Esophagus (tissue), 2 donors: Measurements from ENCODE around the gene TOPBP1. TPM values are rescaled to one million over a fixed set of nuclear protein-coding genes. Genes with fewer than 3 reads are reported as not detected.
"Not testable (repeated sequence)": the region's sequence is repeated elsewhere in the genome, so short reads cannot be mapped to it uniquely, and the experiment has no call there.

ENCODE experiments used
- H3K27ac ChIP-seq, 2 donors: one replicate each; pipeline ENCODE4 v1.5.1; 2013; ENCODE audit warnings: low read depth in 2 of 2, mild to moderate bottlenecking in 2 of 2, inconsistent platforms in 1 of 2, low read length in 1 of 2, moderate library complexity in 1 of 2
- H3K27me3 ChIP-seq, 2 donors: one replicate each; pipeline ENCODE4 v1.6.1; 2013; ENCODE audit warnings: low read length in 2 of 2, control low read depth in 1 of 2, mild to moderate bottlenecking in 1 of 2; ENCODE audit not compliant: insufficient read depth in 2 of 2, control insufficient read depth in 1 of 2
- H3K36me3 ChIP-seq, 2 donors: one replicate each; pipeline ENCODE4 v1.6.1; 2013; ENCODE audit warnings: low read length in 1 of 2; ENCODE audit not compliant: control insufficient read depth in 2 of 2, insufficient read depth in 2 of 2
- H3K4me1 ChIP-seq, 2 donors: one replicate each; pipeline ENCODE4 v1.6.1; 2013; ENCODE audit warnings: low read length in 1 of 2; ENCODE audit not compliant: control insufficient read depth in 2 of 2, insufficient read depth in 2 of 2
- H3K4me3 ChIP-seq, 2 donors: one replicate each; pipeline ENCODE4 v1.5.1; 2013; ENCODE audit warnings: low read length in 2 of 2, mild to moderate bottlenecking in 2 of 2, low read depth in 1 of 2, moderate library complexity in 1 of 2
- H3K9me3 ChIP-seq, 2 donors: one replicate each; pipeline ENCODE4 v1.6.1; 2013; ENCODE audit warnings: mild to moderate bottlenecking in 2 of 2, low read depth in 1 of 2, low read length in 1 of 2, moderate library complexity in 1 of 2; ENCODE audit not compliant: control insufficient read depth in 2 of 2, insufficient read depth in 1 of 2
- WGBS, 2 donors: extraction: QIAGEN DNeasy Blood & Tissue Kit; methylation state at CpG; one replicate each; pipeline ENCODE4 v1.1.7; 2013; 5-methylcytosine and 5-hydroxymethylcytosine counted together
- polyA plus RNA-seq, 2 donors: library from polyadenylated mRNA; stranded (reverse); fragments of 200-250 nt; gene quantifications; one replicate each; pipeline ENCODE4 v1.2.3, GENCODE V29; 2013
- donor health status: healthy with polysubstance abuse.
- donor health status: Bipolar disorder and iron deficiency.

Gene TOPBP1
- polyA plus RNA-seq, 2 donors: 8.3 to 10.0 TPM

DNA sequence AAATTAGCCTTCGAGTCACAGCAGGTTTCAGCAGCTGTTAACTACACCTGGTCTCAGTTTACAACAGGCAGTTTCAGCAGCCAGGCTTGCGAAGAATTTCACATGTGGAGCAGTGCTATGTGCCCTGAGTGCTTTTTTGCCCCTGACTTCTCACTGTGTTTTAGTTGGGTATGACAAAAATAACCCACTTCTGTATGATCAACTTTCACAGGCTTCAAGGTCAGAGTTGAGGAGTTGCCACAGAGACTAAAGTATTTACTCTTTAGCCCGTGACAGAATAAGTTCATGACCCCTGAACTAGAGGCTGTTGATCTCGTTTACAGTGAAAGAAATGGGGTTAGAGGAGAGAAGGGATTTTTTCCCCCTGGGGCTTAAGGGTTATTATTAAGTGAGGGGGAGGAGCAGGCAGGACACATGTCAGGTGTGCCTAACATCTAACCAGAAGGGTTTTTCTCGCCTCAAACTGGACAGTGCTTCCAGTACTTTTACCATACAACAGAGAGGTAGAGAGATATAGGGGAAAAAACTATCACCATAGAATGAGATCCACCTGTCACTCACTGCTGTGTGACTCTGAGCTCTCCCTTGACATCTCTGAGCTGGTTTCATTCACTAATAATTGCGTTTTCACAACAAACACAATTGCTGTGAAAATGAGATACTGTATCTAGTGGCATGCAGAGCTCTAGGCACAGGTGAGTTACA is 14.0 kb upstream of the TOPBP1 start:
- H3K9me3 ChIP-seq: no peaks in the 10 kb centered on the region
- H3K4me1 ChIP-seq: peaks cover 2 to 6% of the 10 kb centered on the region in 2 donors
- no peaks in the 10 kb centered on the region for H3K36me3 ChIP-seq
- H3K27ac ChIP-seq: no peak overlapping the region
- 53 to 58% methylated on average over 6 of the region's 6 CpGs for WGBS, 2 donors
- H3K4me3 ChIP-seq: no peak overlapping the region
- H3K27me3 ChIP-seq: peaks cover 0 to 8% of the 10 kb centered on the region in 2 donors

GRCh38 chr3:133674290-133674919 is 12.7 kb upstream of the TOPBP1 start:
- Histone ChIP-seq H3K36me3 (no peaks in the 10 kb centered on the region), H3K27me3 (peaks cover 0 to 8% of the 10 kb centered on the region in 2 donors), H3K4me3 (peak overlapping the region in 1 of 2 donors; percentile 2), H3K9me3 (no peaks in the 10 kb centered on the region), H3K4me1 (peaks cover 2 to 6% of the 10 kb centered on the region in 2 donors), H3K27ac (no peak overlapping the region)
- WGBS, 2 donors: 7 to 10% methylated on average over 43 to 47 of the region's 47 CpGs

- WGBS, 2 donors: 59 to 62% methylated on average over 12 of the region's 12 CpGs
- Histone ChIP-seq H3K4me3 (no peak overlapping the region), H3K4me1 (peaks cover 2 to 6% of the 10 kb centered on the region in 2 donors), H3K36me3 (no peaks in the 10 kb centered on the region), H3K27me3 (peaks cover 0 to 8% of the 10 kb centered on the region in 2 donors), H3K9me3 (no peaks in the 10 kb centered on the region), H3K27ac (no peak overlapping the region)
Observed at GRCh38 chr3:133673746-133674145, 12.0 kb upstream of the TOPBP1 start.

- Histone ChIP-seq H3K4me3 (no peak overlapping the region), H3K36me3 (no peaks in the 10 kb centered on the region), H3K4me1 (peaks cover 2 to 6% of the 10 kb centered on the region in 2 donors), H3K27ac (no peak overlapping the region), H3K27me3 (peaks cover 0 to 8% of the 10 kb centered on the region in 2 donors), H3K9me3 (no peaks in the 10 kb centered on the region)
- 93 to 94% methylated on average over 2 of the region's 2 CpGs for WGBS, 2 donors
Observed at GRCh38 chr3:133672461-133672860, 10.7 kb upstream of the TOPBP1 start.

GRCh38 chr3:133670525-133670995 is 8.8 kb upstream of the TOPBP1 start:
- Histone ChIP-seq H3K27ac (no peak overlapping the region), H3K9me3 (no peaks in the 10 kb centered on the region), H3K27me3 (peaks cover 0 to 8% of the 10 kb centered on the region in 2 donors), H3K36me3 (no peaks in the 10 kb centered on the region), H3K4me1 (peaks cover 2 to 6% of the 10 kb centered on the region in 2 donors), H3K4me3 (no peak overlapping the region)
- WGBS, 2 donors: 56 to 75% methylated on average over 3 of the region's 3 CpGs

- peaks cover 2 to 6% of the 10 kb centered on the region in 2 donors for H3K4me1 ChIP-seq
- no peaks in the 10 kb centered on the region for H3K9me3 ChIP-seq
- H3K36me3 ChIP-seq: no peaks in the 10 kb centered on the region
- peaks cover 0 to 8% of the 10 kb centered on the region in 2 donors for H3K27me3 ChIP-seq
- 70 to 81% methylated on average over 4 of the region's 4 CpGs for WGBS, 2 donors
- no peak overlapping the region for H3K4me3 ChIP-seq
- no peak overlapping the region for H3K27ac ChIP-seq
Observed at GRCh38 chr3:133669949-133670524, 8.3 kb upstream of the TOPBP1 start.

GRCh38 chr3:133667118-133667517 is 5.4 kb upstream of the TOPBP1 start:
- H3K9me3 ChIP-seq: no peaks in the 10 kb centered on the region
- H3K4me3 ChIP-seq: no peak overlapping the region
- no peaks in the 10 kb centered on the region for H3K27me3 ChIP-seq
- WGBS, 2 donors: 91 to 93% methylated on average over 2 of the region's 2 CpGs
- H3K36me3 ChIP-seq: no peaks in the 10 kb centered on the region
- H3K27ac ChIP-seq: no peak overlapping the region
- H3K4me1 ChIP-seq: no peaks in the 10 kb centered on the region

- not testable (repeated sequence) for H3K36me3 ChIP-seq, H3K9me3 ChIP-seq, H3K27me3 ChIP-seq, H3K4me3 ChIP-seq, H3K4me1 ChIP-seq, H3K27ac ChIP-seq
- 93 to 98% methylated on average over 3 of the region's 3 CpGs for WGBS, 2 donors
Observed at GRCh38 chr3:133665188-133665587, 3.4 kb upstream of the TOPBP1 start.

DNA sequence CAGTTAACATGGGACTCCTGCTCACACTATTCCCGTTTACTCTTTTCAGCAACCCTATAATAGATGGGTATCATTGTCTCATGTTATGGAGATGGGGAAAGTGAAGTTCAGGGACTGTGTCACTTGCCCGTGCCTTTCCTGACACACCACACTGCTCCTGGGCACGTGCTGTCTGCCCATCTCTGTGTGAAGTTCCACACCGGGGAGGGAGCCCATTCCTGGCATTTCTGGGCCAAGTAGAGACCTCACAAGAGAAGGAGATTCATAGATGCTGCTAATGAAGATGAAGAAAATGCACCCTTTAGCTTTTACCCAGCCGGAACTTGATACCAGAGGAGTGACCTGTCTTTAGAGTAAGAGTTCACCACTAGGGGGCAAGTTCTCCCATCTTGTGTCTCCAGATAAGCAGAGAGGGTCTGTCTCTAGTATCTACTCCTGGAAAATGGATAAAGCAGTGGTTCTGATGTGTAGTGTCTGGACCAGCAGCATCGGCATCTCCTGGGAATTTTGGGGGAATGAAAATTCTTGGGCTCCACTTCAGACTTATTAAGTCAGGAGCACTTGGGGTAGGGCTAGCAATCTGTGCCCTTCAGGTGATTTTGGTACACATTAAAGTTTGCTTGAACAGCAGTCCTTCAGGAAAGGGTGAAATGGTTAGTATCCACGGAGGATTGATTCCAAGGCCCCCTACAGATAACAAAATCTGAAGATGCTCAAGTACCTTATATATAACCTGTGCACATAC is 2.0 kb upstream of the TOPBP1 start:
- Histone ChIP-seq H3K4me3 (no peak overlapping the region), H3K4me1 (no peaks in the 10 kb centered on the region), H3K36me3 (no peaks in the 10 kb centered on the region), H3K27me3 (no peaks in the 10 kb centered on the region), H3K9me3 (no peaks in the 10 kb centered on the region), H3K27ac (no peak overlapping the region)
- 47 to 50% methylated on average over 7 of the region's 7 CpGs for WGBS, 2 donors
